K562 (cell line): ENCODE results near the gene CUL4B. TPM values are rescaled to one million over a fixed set of nuclear protein-coding genes. Genes with fewer than 3 reads are reported as not detected.

Experiments used
- ARNT ChIP-seq, 2 experiments: fragments of 450-650 bp; IDR thresholded peaks; 2 replicates each; pipeline ENCODE4 v1.6.1; 2016; ENCODE audit warnings: mild to moderate bottlenecking in 1 of 2
- EP400 ChIP-seq: fragments of 450-650 bp; IDR thresholded peaks from 2 replicates; pipeline ENCODE4 v1.6.1; 2017; ENCODE audit warnings: antibody characterized with exemption, mild to moderate bottlenecking, moderate library complexity
- ETV1 ChIP-seq: fragments of 450-650 bp; conservative IDR thresholded peaks from 2 replicates; pipeline ENCODE4 v1.6.1; 2016; ENCODE audit warnings: missing genetic modification characterization, control low read depth, low read depth, missing compliant biosample characterization
- HMG20B ChIP-seq: fragments of 250-450 bp; sonication (Bioruptor Pico); IDR thresholded peaks from 2 replicates; pipeline ENCODE4 v1.5.0; 2021; ENCODE audit warnings: mild to moderate bottlenecking
- KAT2B ChIP-seq: IDR thresholded peaks from one replicate; pipeline ENCODE4 v1.6.1; 2012; ENCODE audit warnings: low read depth, mild to moderate bottlenecking, control low read depth, inconsistent platforms, low read length, moderate library complexity
- MAZ ChIP-seq, 2 experiments: fragments of 450-650 bp in 1 of 2; sonication (generic) in 1 of 2; formaldehyde crosslinking; IDR thresholded peaks in 1 of 2; conservative IDR thresholded peaks in 1 of 2; 2 replicates each; pipeline versions ENCODE4 v1.4.0 to v1.5.0; 2020; ENCODE audit warnings: mild to moderate bottlenecking in 1 of 2, missing genetic modification reagents in 1 of 2
- NCOA6 ChIP-seq: fragments of 450-650 bp; IDR thresholded peaks from 2 replicates; pipeline ENCODE4 v1.6.1; 2017; ENCODE audit warnings: mild to moderate bottlenecking
- SAFB ChIP-seq: fragments of 200-400 bp; formaldehyde crosslinking; IDR thresholded peaks from 2 replicates; pipeline ENCODE4 v1.6.1; 2017; ENCODE audit warnings: low read depth, low read length, borderline replicate concordance
- XRCC3 ChIP-seq: fragments of 450-650 bp; IDR thresholded peaks from 2 replicates; pipeline ENCODE4 v1.6.1; 2017; ENCODE audit warnings: mild to moderate bottlenecking, moderate library complexity
- ZNF3 ChIP-seq: fragments of 250-450 bp; sonication (Bioruptor Pico); IDR thresholded peaks from 2 replicates; pipeline ENCODE4 v1.5.0; 2021; ENCODE audit warnings: mild to moderate bottlenecking, moderate library complexity
- polyA plus RNA-seq, 8 experiments: library from polyadenylated mRNA; depleted of rRNA in 4 of 8; stranded (reverse) in 5 of 8; unstranded in 3 of 8; fragments of >200 nt; fragmentation: Nextera tagmentation in 2 of 8; fragmentation: Illumina TruSeq in 1 of 8; extraction: Ambion mirVana in 2 of 8; extraction: Trizol in 1 of 8; gene quantifications; 2 replicates each; pipeline versions ENCODE4 v1.2.1 to v1.2.3, GENCODE V29; 2011 to 2014; ENCODE audit warnings: inconsistent platforms in 1 of 8, missing spikeins in 1 of 8
- total RNA-seq, 7 experiments: library from RNA; depleted of rRNA in 6 of 7; stranded (reverse); fragments of >200 nt in 6 of 7; fragmentation: Illumina TruSeq in 2 of 7; extraction: Trizol in 2 of 7; gene quantifications; 2 replicates each; pipeline versions ENCODE4 v1.2.1 to v1.2.3, GENCODE V29; 2011 to 2021; ENCODE audit warnings: low replicate concordance in 1 of 7
- TF ChIP-seq, protein P1 (sequence below), 2 experiments: fragments of 450-650 bp; formaldehyde crosslinking in 1 of 2; IDR thresholded peaks; 2 replicates each; pipeline versions ENCODE4 v1.4.0 to v1.6.1; 2014 to 2020; ENCODE audit warnings: mild to moderate bottlenecking in 2 of 2, borderline replicate concordance in 1 of 2, low read depth in 1 of 2
- TF ChIP-seq, protein P2 (sequence below): fragments of 450-650 bp; formaldehyde crosslinking; IDR thresholded peaks from 2 replicates; pipeline ENCODE4 v1.4.0; 2022; ENCODE audit warnings: missing genetic modification characterization
- TF ChIP-seq, protein P3 (sequence below): fragments of 250-450 bp; sonication (Bioruptor Pico); IDR thresholded peaks from 2 replicates; pipeline ENCODE4 v1.5.0; 2020; ENCODE audit warnings: mild to moderate bottlenecking
- TF ChIP-seq, protein P4 (sequence below): fragments of 450-650 bp; formaldehyde crosslinking; conservative IDR thresholded peaks from 2 replicates; pipeline ENCODE4 v1.4.0; 2022; ENCODE audit warnings: mild to moderate bottlenecking, missing genetic modification characterization
- TF ChIP-seq, protein P5 (sequence below): sonication (generic); formaldehyde crosslinking; IDR thresholded peaks from 2 replicates; pipeline ENCODE4 v1.8.1; 2023; ENCODE audit warnings: mild to moderate bottlenecking, missing genetic modification reagents, moderate library complexity

CUL4B gene
- total and polyA plus RNA-seq, 9 of the 15 experiments (the other 6 are each of a cell fraction or from before 2014, with no cell fraction given): 15.0 to 41.7 (median 37.5) TPM

DNA sequence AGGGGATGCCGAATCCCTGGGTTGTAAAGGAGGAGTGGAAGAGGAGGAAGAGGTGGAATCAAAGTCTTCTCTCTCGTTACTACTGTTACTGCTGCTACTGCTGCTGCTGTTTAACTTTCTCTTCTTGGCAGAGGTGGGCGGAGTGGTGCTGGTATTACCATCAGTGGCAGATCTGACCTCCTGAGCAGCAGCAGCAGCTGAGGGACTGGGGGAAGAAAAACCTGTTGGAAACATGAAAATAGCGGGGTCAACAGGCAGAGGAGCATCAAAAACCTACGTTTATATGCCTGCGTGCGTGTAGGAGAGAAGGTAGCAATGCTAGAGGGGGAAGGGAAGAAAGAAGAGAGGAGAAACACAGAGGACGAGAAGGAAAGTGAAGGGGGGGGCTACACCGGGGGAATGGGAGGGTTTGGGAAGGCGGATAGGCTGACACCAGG lies 339 bp downstream of the CUL4B start (continued):
- TF ChIP-seq, protein P1, sequence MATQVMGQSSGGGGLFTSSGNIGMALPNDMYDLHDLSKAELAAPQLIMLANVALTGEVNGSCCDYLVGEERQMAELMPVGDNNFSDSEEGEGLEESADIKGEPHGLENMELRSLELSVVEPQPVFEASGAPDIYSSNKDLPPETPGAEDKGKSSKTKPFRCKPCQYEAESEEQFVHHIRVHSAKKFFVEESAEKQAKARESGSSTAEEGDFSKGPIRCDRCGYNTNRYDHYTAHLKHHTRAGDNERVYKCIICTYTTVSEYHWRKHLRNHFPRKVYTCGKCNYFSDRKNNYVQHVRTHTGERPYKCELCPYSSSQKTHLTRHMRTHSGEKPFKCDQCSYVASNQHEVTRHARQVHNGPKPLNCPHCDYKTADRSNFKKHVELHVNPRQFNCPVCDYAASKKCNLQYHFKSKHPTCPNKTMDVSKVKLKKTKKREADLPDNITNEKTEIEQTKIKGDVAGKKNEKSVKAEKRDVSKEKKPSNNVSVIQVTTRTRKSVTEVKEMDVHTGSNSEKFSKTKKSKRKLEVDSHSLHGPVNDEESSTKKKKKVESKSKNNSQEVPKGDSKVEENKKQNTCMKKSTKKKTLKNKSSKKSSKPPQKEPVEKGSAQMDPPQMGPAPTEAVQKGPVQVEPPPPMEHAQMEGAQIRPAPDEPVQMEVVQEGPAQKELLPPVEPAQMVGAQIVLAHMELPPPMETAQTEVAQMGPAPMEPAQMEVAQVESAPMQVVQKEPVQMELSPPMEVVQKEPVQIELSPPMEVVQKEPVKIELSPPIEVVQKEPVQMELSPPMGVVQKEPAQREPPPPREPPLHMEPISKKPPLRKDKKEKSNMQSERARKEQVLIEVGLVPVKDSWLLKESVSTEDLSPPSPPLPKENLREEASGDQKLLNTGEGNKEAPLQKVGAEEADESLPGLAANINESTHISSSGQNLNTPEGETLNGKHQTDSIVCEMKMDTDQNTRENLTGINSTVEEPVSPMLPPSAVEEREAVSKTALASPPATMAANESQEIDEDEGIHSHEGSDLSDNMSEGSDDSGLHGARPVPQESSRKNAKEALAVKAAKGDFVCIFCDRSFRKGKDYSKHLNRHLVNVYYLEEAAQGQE (IDR thresholded peaks at IDR 0.05; ENCODE audit: borderline replicate concordance): no peak
- TF ChIP-seq, protein P1 (CRISPR knock-in tag; IDR thresholded peaks at IDR 0.05; ENCODE audit: low read depth): no peak
- TF ChIP-seq MAZ (CRISPR knock-in tag; conservative IDR thresholded peaks at IDR 0.05 in 1 of 2, IDR thresholded peaks at IDR 0.05 in 1 of 2) (no peak), NCOA6 (no peak), HMG20B (no peak), EP400 (no peak), SAFB (no peak), ETV1 (tag) (no peak), XRCC3 (no peak), ARNT (IDR thresholded peaks at IDR 0.05) (0 out of 4 replicates have a peak, but pooled peaks of 1 of the 2 experiments have one; percentile 26), ZNF3 (CRISPR knock-in tag) (no peak), KAT2B (no peak)
- TF ChIP-seq, protein P2, sequence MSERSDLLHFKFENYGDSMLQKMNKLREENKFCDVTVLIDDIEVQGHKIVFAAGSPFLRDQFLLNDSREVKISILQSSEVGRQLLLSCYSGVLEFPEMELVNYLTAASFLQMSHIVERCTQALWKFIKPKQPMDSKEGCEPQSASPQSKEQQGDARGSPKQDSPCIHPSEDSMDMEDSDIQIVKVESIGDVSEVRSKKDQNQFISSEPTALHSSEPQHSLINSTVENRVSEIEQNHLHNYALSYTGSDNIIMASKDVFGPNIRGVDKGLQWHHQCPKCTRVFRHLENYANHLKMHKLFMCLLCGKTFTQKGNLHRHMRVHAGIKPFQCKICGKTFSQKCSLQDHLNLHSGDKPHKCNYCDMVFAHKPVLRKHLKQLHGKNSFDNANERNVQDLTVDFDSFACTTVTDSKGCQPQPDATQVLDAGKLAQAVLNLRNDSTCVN: 0 out of 2 replicates have a peak, but pooled peaks have one; percentile 26
- TF ChIP-seq, protein P3, sequence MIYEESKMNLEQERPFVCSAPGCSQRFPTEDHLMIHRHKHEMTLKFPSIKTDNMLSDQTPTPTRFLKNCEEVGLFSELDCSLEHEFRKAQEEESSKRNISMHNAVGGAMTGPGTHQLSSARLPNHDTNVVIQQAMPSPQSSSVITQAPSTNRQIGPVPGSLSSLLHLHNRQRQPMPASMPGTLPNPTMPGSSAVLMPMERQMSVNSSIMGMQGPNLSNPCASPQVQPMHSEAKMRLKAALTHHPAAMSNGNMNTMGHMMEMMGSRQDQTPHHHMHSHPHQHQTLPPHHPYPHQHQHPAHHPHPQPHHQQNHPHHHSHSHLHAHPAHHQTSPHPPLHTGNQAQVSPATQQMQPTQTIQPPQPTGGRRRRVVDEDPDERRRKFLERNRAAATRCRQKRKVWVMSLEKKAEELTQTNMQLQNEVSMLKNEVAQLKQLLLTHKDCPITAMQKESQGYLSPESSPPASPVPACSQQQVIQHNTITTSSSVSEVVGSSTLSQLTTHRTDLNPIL: no peak
- TF ChIP-seq, protein P4, sequence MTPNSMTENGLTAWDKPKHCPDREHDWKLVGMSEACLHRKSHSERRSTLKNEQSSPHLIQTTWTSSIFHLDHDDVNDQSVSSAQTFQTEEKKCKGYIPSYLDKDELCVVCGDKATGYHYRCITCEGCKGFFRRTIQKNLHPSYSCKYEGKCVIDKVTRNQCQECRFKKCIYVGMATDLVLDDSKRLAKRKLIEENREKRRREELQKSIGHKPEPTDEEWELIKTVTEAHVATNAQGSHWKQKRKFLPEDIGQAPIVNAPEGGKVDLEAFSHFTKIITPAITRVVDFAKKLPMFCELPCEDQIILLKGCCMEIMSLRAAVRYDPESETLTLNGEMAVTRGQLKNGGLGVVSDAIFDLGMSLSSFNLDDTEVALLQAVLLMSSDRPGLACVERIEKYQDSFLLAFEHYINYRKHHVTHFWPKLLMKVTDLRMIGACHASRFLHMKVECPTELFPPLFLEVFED (CRISPR knock-in tag): peak; percentile 73; the same call in 1 of the 2 replicates
- TF ChIP-seq, protein P5, sequence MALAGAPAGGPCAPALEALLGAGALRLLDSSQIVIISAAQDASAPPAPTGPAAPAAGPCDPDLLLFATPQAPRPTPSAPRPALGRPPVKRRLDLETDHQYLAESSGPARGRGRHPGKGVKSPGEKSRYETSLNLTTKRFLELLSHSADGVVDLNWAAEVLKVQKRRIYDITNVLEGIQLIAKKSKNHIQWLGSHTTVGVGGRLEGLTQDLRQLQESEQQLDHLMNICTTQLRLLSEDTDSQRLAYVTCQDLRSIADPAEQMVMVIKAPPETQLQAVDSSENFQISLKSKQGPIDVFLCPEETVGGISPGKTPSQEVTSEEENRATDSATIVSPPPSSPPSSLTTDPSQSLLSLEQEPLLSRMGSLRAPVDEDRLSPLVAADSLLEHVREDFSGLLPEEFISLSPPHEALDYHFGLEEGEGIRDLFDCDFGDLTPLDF: no peak
